Measurements from ENCODE around the gene MTARC1. TPM values are rescaled to one million over a fixed set of nuclear protein-coding genes. Genes with fewer than 3 reads are reported as not detected.

The MTARC1 gene
- polyA plus RNA-seq, 1 experiment = 2.6 TPM

- no peak overlapping the region for H3K27ac ChIP-seq (ENCODE audit: low read depth, low read length)
- CTCF ChIA-PET = interaction anchor here (1.4 kb wide), 1 partner anchor 18 kb away, joined by 8 read pairs; no protein-coding TSS in a partner anchor
- no peaks in the 10 kb centered on the region for H3K27me3 ChIP-seq (ENCODE audit: control insufficient read depth, insufficient read depth, low read length)
- no peak for DNase-seq (ENCODE audit: low read depth, low spot score)
- POLR2A ChIA-PET = no interaction called here
- TF ChIP-seq CTCF (IDR thresholded peaks at IDR 0.05; ENCODE audit: low read depth, low read length) = no peak
- H3K9me3 ChIP-seq (ENCODE audit: control insufficient read depth, insufficient read depth, low read length) = no peaks in the 10 kb centered on the region; the same call in 1 of the 2 replicates
- H3K4me3 ChIP-seq (ENCODE audit: low read depth, low read length) = no peak overlapping the region
Observed at GRCh38 chr1:220751111-220751510, 35.6 kb upstream of the MTARC1 start.

- H3K9me3 ChIP-seq (ENCODE audit: control insufficient read depth, insufficient read depth, low read length) = no peaks in the 10 kb centered on the region
- H3K4me3 ChIP-seq (ENCODE audit: low read depth, low read length) = no peak overlapping the region
- no peak overlapping the region for H3K27ac ChIP-seq (ENCODE audit: low read depth, low read length)
- POLR2A ChIA-PET = no interaction called here
- CTCF ChIA-PET = interaction anchor here (1.2 to 1.8 kb wide), 2 partner anchors 21 to 22 kb away, joined by 6 to 12 read pairs; no protein-coding TSS in a partner anchor
- no peak for TF ChIP-seq CTCF (IDR thresholded peaks at IDR 0.05; ENCODE audit: low read depth, low read length)
- no peak for DNase-seq (ENCODE audit: low read depth, low spot score)
- H3K27me3 ChIP-seq (ENCODE audit: control insufficient read depth, insufficient read depth, low read length) = no peaks in the 10 kb centered on the region
Observed at GRCh38 chr1:220754212-220754917, 32.3 kb upstream of the MTARC1 start.

- H3K4me3 ChIP-seq (ENCODE audit: low read depth, low read length) = no peak overlapping the region
- no peaks in the 10 kb centered on the region for H3K9me3 ChIP-seq (ENCODE audit: control insufficient read depth, insufficient read depth, low read length)
- no peak for TF ChIP-seq CTCF (IDR thresholded peaks at IDR 0.05; ENCODE audit: low read depth, low read length)
- ChIA-PET CTCF (interaction anchor here (1.2 to 1.8 kb wide), 2 partner anchors 21 kb away, joined by 6 to 12 read pairs; no protein-coding TSS in a partner anchor), POLR2A (no interaction called here)
- no peak overlapping the region for H3K27ac ChIP-seq (ENCODE audit: low read depth, low read length)
- no peak for DNase-seq (ENCODE audit: low read depth, low spot score)
- H3K27me3 ChIP-seq (ENCODE audit: control insufficient read depth, insufficient read depth, low read length) = no peaks in the 10 kb centered on the region
Observed at GRCh38 chr1:220754918-220755295, 31.8 kb upstream of the MTARC1 start.

GRCh38 chr1:220755309-220755708 is 31.4 kb upstream of the MTARC1 start:
- Histone ChIP-seq H3K27me3 (ENCODE audit: control insufficient read depth, insufficient read depth, low read length) (no peaks in the 10 kb centered on the region), H3K27ac (ENCODE audit: low read depth, low read length) (no peak overlapping the region), H3K4me3 (ENCODE audit: low read depth, low read length) (no peak overlapping the region), H3K9me3 (ENCODE audit: control insufficient read depth, insufficient read depth, low read length) (no peaks in the 10 kb centered on the region)
- ChIA-PET CTCF (interaction anchor here (1.7 to 1.8 kb wide), 2 partner anchors 20 to 22 kb away, joined by 9 to 12 read pairs; no protein-coding TSS in a partner anchor), POLR2A (no interaction called here)
- TF ChIP-seq CTCF (IDR thresholded peaks at IDR 0.05; ENCODE audit: low read depth, low read length) = no peak
- no peak for DNase-seq (ENCODE audit: low read depth, low spot score)

GRCh38 chr1:220757441-220757840 is 29.3 kb upstream of the MTARC1 start:
- Histone ChIP-seq H3K4me3 (ENCODE audit: low read depth, low read length) (no peak overlapping the region), H3K9me3 (ENCODE audit: control insufficient read depth, insufficient read depth, low read length) (no peaks in the 10 kb centered on the region), H3K27ac (ENCODE audit: low read depth, low read length) (no peak overlapping the region), H3K27me3 (ENCODE audit: control insufficient read depth, insufficient read depth, low read length) (no peaks in the 10 kb centered on the region)
- ChIA-PET CTCF (interaction anchor here (1.0 to 3.2 kb wide), 2 partner anchors 18 to 24 kb away, joined by 3 to 23 read pairs; no protein-coding TSS in a partner anchor), POLR2A (no interaction called here)
- TF ChIP-seq CTCF (IDR thresholded peaks at IDR 0.05; ENCODE audit: low read depth, low read length) = no peak
- no peak for DNase-seq (ENCODE audit: low read depth, low spot score)

All from AG04450 (cell line).